H9 (cell line): Measurements from ENCODE around the gene SLC17A7. TPM values are rescaled to one million over a fixed set of nuclear protein-coding genes. Genes with fewer than 3 reads are reported as not detected.

ENCODE experiments used
- DNase-seq: peaks from one replicate; pipeline ENCODE4 v3.0.0-alpha.2; 2017
- H2AFZ ChIP-seq: one replicate; pipeline ENCODE4 v1.6.1; 2013; ENCODE audit warnings: mild to moderate bottlenecking, low read length, control low read depth, moderate library complexity
- H2AK5ac ChIP-seq: 2 replicates; pipeline ENCODE4 v1.6.1; 2013; ENCODE audit warnings: low read length, control low read depth, mixed read lengths; ENCODE audit not compliant: insufficient read length
- H2BK120ac ChIP-seq: one replicate; pipeline ENCODE4 v1.6.1; 2013; ENCODE audit warnings: low read depth, mild to moderate bottlenecking, low read length, control low read depth, inconsistent platforms; ENCODE audit not compliant: poor library complexity, severe bottlenecking
- H2BK12ac ChIP-seq: 2 replicates; pipeline ENCODE4 v1.6.1; 2013; ENCODE audit warnings: low read length, control low read depth, mixed read lengths, low read depth; ENCODE audit not compliant: insufficient read length
- H2BK15ac ChIP-seq: 2 replicates; pipeline ENCODE4 v1.6.1; 2013; ENCODE audit warnings: low read depth, low read length, control low read depth
- H2BK20ac ChIP-seq: one replicate; pipeline ENCODE4 v1.6.1; 2013; ENCODE audit warnings: low read depth, mild to moderate bottlenecking, low read length, control low read depth, inconsistent platforms; ENCODE audit not compliant: poor library complexity, severe bottlenecking
- H2BK5ac ChIP-seq: 2 replicates; pipeline ENCODE4 v1.6.1; 2013; ENCODE audit warnings: low read length, control low read depth, mixed read lengths; ENCODE audit not compliant: insufficient read length
- H3K14ac ChIP-seq: 2 replicates; pipeline ENCODE4 v1.6.1; 2013; ENCODE audit warnings: low read length, control low read depth; ENCODE audit not compliant: insufficient read depth
- H3K18ac ChIP-seq: 2 replicates; pipeline ENCODE4 v1.6.1; 2013; ENCODE audit warnings: low read depth, mild to moderate bottlenecking, mixed read lengths, low read length, control low read depth; ENCODE audit not compliant: insufficient read length
- H3K23ac ChIP-seq: 2 replicates; pipeline ENCODE4 v1.6.1; 2013; ENCODE audit warnings: low read length, control low read depth, mixed read lengths, low read depth; ENCODE audit not compliant: insufficient read length
- H3K23me2 ChIP-seq: 2 replicates; pipeline ENCODE4 v1.6.1; 2013; ENCODE audit warnings: low read depth, mild to moderate bottlenecking, mixed read lengths, low read length, control low read depth; ENCODE audit not compliant: insufficient read length, poor library complexity, severe bottlenecking
- H3K27ac ChIP-seq: 2 replicates; pipeline ENCODE4 v1.5.1; 2013; ENCODE audit warnings: low read length, control low read depth, mixed read lengths, low read depth; ENCODE audit not compliant: insufficient read length
- H3K27me3 ChIP-seq: 2 replicates; pipeline ENCODE4 v1.6.1; 2013; ENCODE audit warnings: low read length, control low read depth, inconsistent platforms; ENCODE audit not compliant: insufficient read depth
- H3K4ac ChIP-seq: 2 replicates; pipeline ENCODE4 v1.6.1; 2013; ENCODE audit warnings: low read depth, mild to moderate bottlenecking, control low read depth, inconsistent platforms, low read length, moderate library complexity
- H3K4me1 ChIP-seq: 2 replicates; pipeline ENCODE4 v1.6.1; 2013; ENCODE audit warnings: low read length, control low read depth, inconsistent platforms; ENCODE audit not compliant: insufficient read depth
- H3K4me2 ChIP-seq: 2 replicates; pipeline ENCODE4 v1.6.1; 2013; ENCODE audit warnings: low read length, control low read depth, mixed read lengths; ENCODE audit not compliant: insufficient read length, insufficient read depth
- H3K56ac ChIP-seq: 2 replicates; pipeline ENCODE4 v1.6.1; 2013; ENCODE audit warnings: low read depth, mild to moderate bottlenecking, mixed read lengths, low read length, control low read depth; ENCODE audit not compliant: insufficient read length
- H3K79me1 ChIP-seq: 2 replicates; pipeline ENCODE4 v1.6.1; 2013; ENCODE audit warnings: low read depth, mild to moderate bottlenecking, moderate library complexity, low read length, control low read depth, inconsistent platforms; ENCODE audit not compliant: insufficient read depth, poor library complexity, severe bottlenecking
- H3K79me2 ChIP-seq: 2 replicates; pipeline ENCODE4 v1.6.1; 2013; ENCODE audit warnings: low read length, control low read depth, inconsistent platforms; ENCODE audit not compliant: insufficient read depth
- H3K9ac ChIP-seq: 2 replicates; pipeline ENCODE4 v1.6.1; 2013; ENCODE audit warnings: low read length, control low read depth, mixed read lengths; ENCODE audit not compliant: insufficient read length; ENCODE audit errors: extremely low read depth
- H3K9me3 ChIP-seq: one replicate; pipeline ENCODE4 v1.6.1; 2013; ENCODE audit warnings: low read depth, low read length, inconsistent platforms; ENCODE audit not compliant: control insufficient read depth
- H3T11ph ChIP-seq: one replicate; pipeline ENCODE4 v1.6.1; 2013; ENCODE audit warnings: mild to moderate bottlenecking, low read length, control low read depth, inconsistent platforms
- H4K20me1 ChIP-seq: one replicate; pipeline ENCODE4 v1.6.1; 2013; ENCODE audit not compliant: control insufficient read depth, insufficient read length, insufficient read depth
- H4K5ac ChIP-seq: 2 replicates; pipeline ENCODE4 v1.6.1; 2013; ENCODE audit warnings: low read depth, mild to moderate bottlenecking, mixed read lengths, low read length, control low read depth; ENCODE audit not compliant: insufficient read length
- H4K8ac ChIP-seq: replicated peaks from 2 replicates; pipeline ENCODE4 v1.6.1; 2013; ENCODE audit warnings: low read length, control low read depth, mixed read lengths, low read depth; ENCODE audit not compliant: insufficient read length
- H4K91ac ChIP-seq: 2 replicates; pipeline ENCODE4 v1.6.1; 2013; ENCODE audit warnings: low read depth, mild to moderate bottlenecking, moderate library complexity, mixed read lengths, low read length, control low read depth; ENCODE audit not compliant: insufficient read length
- H3K27ac Mint-ChIP-seq, 3 experiments: 2 replicates in 2 of 3; 3 replicates in 1 of 3; pipeline ENCODE4 v1.8.0; 2020 to 2021; ENCODE audit warnings: mixed read lengths in 3 of 3, mild to moderate bottlenecking in 1 of 3, moderate library complexity in 1 of 3
- H3K27me3 Mint-ChIP-seq: 2 replicates; pipeline ENCODE4 v1.8.0; 2021; ENCODE audit warnings: low read depth, mild to moderate bottlenecking, moderate library complexity, mixed read lengths
- H3K36me3 Mint-ChIP-seq, 3 experiments: 2 replicates in 2 of 3; 3 replicates in 1 of 3; pipeline ENCODE4 v1.8.0; 2020 to 2021; ENCODE audit warnings: low read depth in 3 of 3, mixed read lengths in 3 of 3; ENCODE audit not compliant: insufficient read depth in 1 of 3
- H3K4me1 Mint-ChIP-seq, 2 experiments: 2 replicates each; pipeline ENCODE4 v1.8.0; 2020; ENCODE audit warnings: mixed read lengths in 2 of 2
- H3K4me3 Mint-ChIP-seq, 2 experiments: 2 replicates in 1 of 2; 3 replicates in 1 of 2; pipeline ENCODE4 v1.8.0; 2020 to 2021; ENCODE audit warnings: mild to moderate bottlenecking in 2 of 2, mixed read lengths in 2 of 2, moderate library complexity in 1 of 2
- H3K9me3 Mint-ChIP-seq, 2 experiments: 2 replicates in 1 of 2; 3 replicates in 1 of 2; pipeline ENCODE4 v1.8.0; 2020; ENCODE audit warnings: mild to moderate bottlenecking in 2 of 2, mixed read lengths in 2 of 2, moderate library complexity in 1 of 2
- CTCF ChIP-seq: fragments of 200-600 bp; sonication (generic); conservative IDR thresholded peaks from 3 replicates; pipeline ENCODE4 v1.8.0; 2021; ENCODE audit warnings: antibody characterized with exemption, mild to moderate bottlenecking
- WGBS: extraction: QIAGEN DNeasy Blood & Tissue Kit; methylation state at CpG from one replicate; pipeline ENCODE4 v1.1.7; 2013; ENCODE audit warnings: missing lambda C conversion rate, low lambda C conversion rate, mixed read lengths; ENCODE audit not compliant: insufficient read length; ENCODE audit errors: extremely low coverage; 5-methylcytosine and 5-hydroxymethylcytosine counted together
- total RNA-seq: library from RNA; stranded (reverse); gene quantifications from 2 replicates; pipeline ENCODE4 v1.2.1, GENCODE V29; 2021

Gene SLC17A7
- total RNA-seq, 1 experiment from 2014 or later, result 1.3 TPM

GRCh38 chr19:49421878-49422202 is 19.5 kb downstream of the SLC17A7 start:
- Histone ChIP-seq H3T11ph (no peak overlapping the region), H3K18ac (no peak overlapping the region), H3K23ac (no peak overlapping the region), H3K4me2 (no peak overlapping the region), H2BK120ac (no peak overlapping the region), H2BK20ac (no peak overlapping the region), H3K27me3 (peaks cover 32% of the 10 kb centered on the region; the same call in 1 of the 2 replicates), H2AK5ac (no peak overlapping the region), H4K91ac (no peak overlapping the region), H2BK5ac (no peak overlapping the region), H3K9ac (no peak overlapping the region), H3K56ac (no peak overlapping the region), H3K14ac (no peak overlapping the region), H3K4ac (no peak overlapping the region), H4K8ac (no peak overlapping the region), H2AFZ (no peak overlapping the region), H3K79me1 (no peaks in the 10 kb centered on the region), H2BK15ac (no peak overlapping the region), H4K20me1 (no peaks in the 10 kb centered on the region), H3K23me2 (peaks cover 15% of the 10 kb centered on the region), H4K5ac (no peak overlapping the region), H3K4me1 (peaks cover 2% of the 10 kb centered on the region), H3K79me2 (no peaks in the 10 kb centered on the region), H3K27ac (no peak overlapping the region), H2BK12ac (no peak overlapping the region), H3K9me3 (no peaks in the 10 kb centered on the region)
- no peak for DNase-seq
- H3K27ac Mint-ChIP-seq, result no peak overlapping the region
- no peak for TF ChIP-seq CTCF
- H3K4me3 Mint-ChIP-seq, result peak overlapping the region in 1 of 2 experiments; percentile 52; a peak in 3 of 5 replicates
- H3K36me3 Mint-ChIP-seq, result no peaks in the 10 kb centered on the region; a peak in 2 of 7 replicates
- WGBS, result no CpG with 5 or more reads among the region's 3 CpGs
- peaks cover 0 to 9% of the 10 kb centered on the region in 2 experiments; a peak in 1 of 5 replicates for H3K9me3 Mint-ChIP-seq
- H3K27me3 Mint-ChIP-seq, result peaks cover 70% of the 10 kb centered on the region
- peaks cover 63 to 76% of the 10 kb centered on the region in 2 experiments for H3K4me1 Mint-ChIP-seq
